Keratinocyte (primary cell): ENCODE results near the gene BMX.

Source experiments
- CTCF ChIP-seq, 3 experiments: IDR thresholded peaks in 1 of 3; conservative IDR thresholded peaks in 1 of 3; optimal IDR thresholded peaks in 1 of 3; 2 replicates in 2 of 3; 3 replicates in 1 of 3; pipeline versions ENCODE3 to v1.5.1; 2011; ENCODE audit warnings: low read length in 3 of 3, mild to moderate bottlenecking in 3 of 3, moderate library complexity in 2 of 3, control low read depth in 1 of 3, inconsistent platforms in 1 of 3; ENCODE audit not compliant: insufficient read depth in 2 of 3; ENCODE audit errors: extremely low read depth in 1 of 3
- EZH2 ChIP-seq: IDR thresholded peaks from one replicate; pipeline ENCODE4 v1.6.1; 2012; ENCODE audit warnings: inconsistent platforms, mild to moderate bottlenecking, low read length, moderate library complexity

- TF ChIP-seq CTCF (optimal IDR thresholded peaks at IDR 0.05 in 1 of 3, IDR thresholded peaks at IDR 0.05 in 1 of 3, conservative IDR thresholded peaks at IDR 0.05 in 1 of 3; ENCODE audit: extremely low read depth in 1 of 3, insufficient read depth in 2 of 3, low read length in 3 of 3) (no peak), EZH2 (no peak)
Observed at GRCh38 chrX:15475486-15475885, 25.1 kb upstream of the BMX start.
